Upper lobe of right lung (tissue), 1 donor: ENCODE measurements around the gene CTRB2. TPM values are rescaled to one million over a fixed set of nuclear protein-coding genes. Genes with fewer than 3 reads are reported as not detected.

Source experiments
- ATAC-seq: fragments of 200-7000 bp; cut with Tn5 transposase; one replicate; pipeline ENCODE4 v1.9.1; 2020; ENCODE audit warnings: mild to moderate bottlenecking, moderate library complexity
- DNase-seq: peaks from one replicate; pipeline ENCODE4 v3.0.0-alpha.2; 2020
- H3K27ac ChIP-seq: fragments of 200-600 bp; one replicate; pipeline ENCODE4 v1.8.0; 2022
- H3K27me3 ChIP-seq: fragments of 200-600 bp; one replicate; pipeline ENCODE4 v1.8.0; 2022; ENCODE audit warnings: mild to moderate bottlenecking
- H3K36me3 ChIP-seq: fragments of 200-600 bp; one replicate; pipeline ENCODE4 v1.8.0; 2022
- H3K4me1 ChIP-seq: fragments of 200-600 bp; one replicate; pipeline ENCODE4 v1.8.0; 2022
- H3K4me3 ChIP-seq: fragments of 200-600 bp; one replicate; pipeline ENCODE4 v1.8.0; 2022; ENCODE audit warnings: mild to moderate bottlenecking
- H3K9me3 ChIP-seq: fragments of 200-600 bp; one replicate; pipeline ENCODE4 v1.8.0; 2022
- intact Hi-C: fragments of 100-400 bp; cut with DNase I; formaldehyde crosslinking; loops from one replicate; pipeline ENCODE4 v1.11.0; 2022
- total RNA-seq: library from RNA; stranded (reverse); fragmentation: NEBNext Ultra II Directional; extraction: Animal tissue kit (Norgen Biotek cat#: 25700); gene quantifications from one replicate; pipeline ENCODE4 v1.2.1, GENCODE V29; 2021
- TF ChIP-seq, protein P1 (sequence below): fragments of 200-600 bp; IDR thresholded peaks from one replicate; pipeline ENCODE4 v1.8.0; 2022; ENCODE audit warnings: antibody characterized with exemption
- donor health status: DM: no; HTN: yes; CAD: no; lungs with severe emphysema.

CTRB2 gene
- total RNA-seq, 1 donor from 2014 or later = 0.78 TPM

DNA sequence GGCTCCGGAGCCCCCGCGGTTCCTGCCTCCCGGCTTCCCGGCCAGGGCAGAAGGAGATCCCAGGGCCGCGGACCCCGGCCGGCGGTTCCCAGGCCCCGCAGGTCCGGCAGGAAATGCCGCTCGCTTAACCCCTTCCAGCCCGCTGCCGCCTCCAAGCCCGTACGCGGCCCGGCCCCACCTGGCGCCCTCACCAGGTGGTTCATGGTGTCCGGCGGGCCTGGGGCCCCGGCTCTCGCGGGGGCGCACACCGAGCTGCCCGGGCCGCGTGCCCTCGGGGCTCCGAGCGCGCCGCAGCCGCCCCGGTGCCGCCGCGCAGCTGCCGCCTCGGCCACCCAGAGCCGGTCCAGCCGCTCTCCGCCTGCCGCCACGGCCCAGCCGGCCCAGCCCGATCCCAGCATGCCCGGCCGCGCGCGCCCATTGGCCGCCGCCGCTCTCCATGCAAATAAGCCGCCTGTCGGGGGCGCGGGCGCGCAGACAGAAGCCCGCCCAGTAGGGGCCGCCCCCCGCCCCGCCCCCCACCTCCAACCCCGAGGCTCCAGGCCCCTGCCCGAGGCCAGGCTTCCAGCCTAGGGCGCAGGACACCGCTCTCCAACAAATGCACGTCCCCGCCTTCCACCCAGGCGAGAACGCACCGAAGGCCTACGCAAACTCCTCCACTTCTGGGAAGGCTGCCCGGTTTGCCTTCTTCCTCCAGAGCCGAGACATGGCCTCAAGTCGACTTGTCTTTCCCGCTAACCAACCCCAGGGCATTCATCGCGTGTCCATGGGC, 44.5 kb upstream of the CTRB2 start, which contains the start of gene BCAR1:
BCAR1 (minus strand) TSS at position 345 of the 769 bp plus-strand sequence; CDS start at position 203, 142 bp downstream.
- intact Hi-C loops = loop anchor here (5.0 kb wide), 1 partner anchor 131 kb away; no protein-coding TSS in a partner anchor

DNA sequence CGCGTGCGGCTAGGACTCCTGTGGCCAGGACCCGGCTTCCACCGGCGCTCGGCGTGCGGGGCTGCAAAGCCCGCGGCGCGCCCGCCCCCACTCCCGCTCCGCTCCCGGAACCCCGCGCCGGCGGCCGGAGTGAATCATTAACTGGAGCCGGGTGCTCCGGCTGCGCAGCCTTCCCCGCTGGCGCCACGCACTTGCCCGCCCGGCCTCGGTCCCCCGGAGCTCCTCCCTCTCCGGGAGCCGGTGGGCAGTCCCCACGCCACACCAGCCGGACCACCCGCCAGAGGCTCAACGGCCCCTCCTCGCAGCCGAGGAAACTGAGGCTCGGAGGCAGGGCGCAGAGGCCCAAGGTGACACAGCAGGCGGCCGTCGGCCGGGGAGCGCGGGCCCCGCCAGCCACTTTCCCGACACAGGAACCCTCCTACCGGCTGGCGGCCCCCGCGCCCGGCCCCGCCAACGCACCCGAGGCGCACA, 43.9 kb upstream of the CTRB2 start:
- H3K27me3 ChIP-seq = no peaks in the 10 kb centered on the region
- TF ChIP-seq, protein P1, sequence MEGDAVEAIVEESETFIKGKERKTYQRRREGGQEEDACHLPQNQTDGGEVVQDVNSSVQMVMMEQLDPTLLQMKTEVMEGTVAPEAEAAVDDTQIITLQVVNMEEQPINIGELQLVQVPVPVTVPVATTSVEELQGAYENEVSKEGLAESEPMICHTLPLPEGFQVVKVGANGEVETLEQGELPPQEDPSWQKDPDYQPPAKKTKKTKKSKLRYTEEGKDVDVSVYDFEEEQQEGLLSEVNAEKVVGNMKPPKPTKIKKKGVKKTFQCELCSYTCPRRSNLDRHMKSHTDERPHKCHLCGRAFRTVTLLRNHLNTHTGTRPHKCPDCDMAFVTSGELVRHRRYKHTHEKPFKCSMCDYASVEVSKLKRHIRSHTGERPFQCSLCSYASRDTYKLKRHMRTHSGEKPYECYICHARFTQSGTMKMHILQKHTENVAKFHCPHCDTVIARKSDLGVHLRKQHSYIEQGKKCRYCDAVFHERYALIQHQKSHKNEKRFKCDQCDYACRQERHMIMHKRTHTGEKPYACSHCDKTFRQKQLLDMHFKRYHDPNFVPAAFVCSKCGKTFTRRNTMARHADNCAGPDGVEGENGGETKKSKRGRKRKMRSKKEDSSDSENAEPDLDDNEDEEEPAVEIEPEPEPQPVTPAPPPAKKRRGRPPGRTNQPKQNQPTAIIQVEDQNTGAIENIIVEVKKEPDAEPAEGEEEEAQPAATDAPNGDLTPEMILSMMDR = no peak
- H3K27ac ChIP-seq = peak overlapping the region; percentile 90
- ATAC-seq = peak; percentile 42
- peaks cover 87% of the 10 kb centered on the region for H3K4me1 ChIP-seq
- DNase-seq = peak; percentile 86
- no peaks in the 10 kb centered on the region for H3K9me3 ChIP-seq
- peak overlapping the region; percentile 82 for H3K4me3 ChIP-seq
- no peaks in the 10 kb centered on the region for H3K36me3 ChIP-seq
- intact Hi-C loops = loop anchor here (5.0 kb wide), 1 partner anchor 131 kb away; no protein-coding TSS in a partner anchor

More for the DNA sequence above, 44.5 kb upstream of the CTRB2 start, which contains the start of gene BCAR1:
- peak; percentile 96 for DNase-seq
- peaks cover 87% of the 10 kb centered on the region for H3K4me1 ChIP-seq
- H3K27me3 ChIP-seq = no peaks in the 10 kb centered on the region
- peak within 1 kb of the TSS; percentile 90 for H3K27ac ChIP-seq
- TF ChIP-seq, protein P1 = no peak
- peak within 1 kb of the TSS; percentile 82 for H3K4me3 ChIP-seq
- H3K36me3 ChIP-seq = no peaks in the 10 kb centered on the region
- H3K9me3 ChIP-seq = no peaks in the 10 kb centered on the region
- peak; percentile 86 for ATAC-seq

DNA sequence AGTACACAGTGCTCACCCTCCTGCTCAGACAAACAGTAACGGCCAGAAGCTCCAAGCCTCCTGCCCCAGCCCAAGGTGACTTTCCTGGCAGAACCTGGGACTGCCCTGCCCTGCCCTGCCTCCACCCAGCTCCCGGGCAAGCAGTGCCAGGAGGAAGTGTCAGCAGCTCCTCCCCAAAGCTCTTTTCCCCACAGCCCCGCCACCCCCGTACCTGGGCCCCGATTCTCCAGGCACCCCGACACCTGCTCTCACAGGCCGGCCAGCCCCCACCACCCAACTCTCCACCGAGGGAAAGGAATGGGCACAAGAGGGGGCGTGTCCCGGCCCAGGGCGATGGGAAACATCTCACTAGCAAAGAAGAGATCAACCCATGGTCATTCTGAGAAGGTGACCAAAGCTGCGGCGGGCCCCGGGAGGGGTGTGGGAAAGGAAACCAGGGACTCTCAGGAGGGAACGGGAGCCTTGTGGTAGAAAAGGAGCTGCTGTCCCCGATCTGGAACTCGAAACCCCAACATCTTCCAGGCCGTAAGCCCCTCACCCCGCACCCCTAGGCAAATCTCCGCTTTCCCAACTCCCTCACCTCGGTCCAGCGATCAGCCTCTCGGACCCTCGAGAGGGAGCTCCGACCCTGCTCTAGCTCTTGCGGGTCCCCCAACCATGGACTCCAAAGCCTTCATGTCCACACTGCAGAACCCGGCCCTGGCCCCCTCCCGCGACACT, 43.3 kb upstream of the CTRB2 start:
- intact Hi-C loops = loop anchor here (5.0 kb wide), 1 partner anchor 132 kb away; no protein-coding TSS in a partner anchor
- Histone ChIP-seq H3K4me3 (peak overlapping the region; percentile 82), H3K27me3 (no peaks in the 10 kb centered on the region), H3K9me3 (no peaks in the 10 kb centered on the region), H3K4me1 (peaks cover 87% of the 10 kb centered on the region), H3K36me3 (no peaks in the 10 kb centered on the region), H3K27ac (peak overlapping the region; percentile 90)
- TF ChIP-seq, protein P1 = no peak
- ATAC-seq (peak; percentile 12), DNase-seq (peak; percentile 81)

DNA sequence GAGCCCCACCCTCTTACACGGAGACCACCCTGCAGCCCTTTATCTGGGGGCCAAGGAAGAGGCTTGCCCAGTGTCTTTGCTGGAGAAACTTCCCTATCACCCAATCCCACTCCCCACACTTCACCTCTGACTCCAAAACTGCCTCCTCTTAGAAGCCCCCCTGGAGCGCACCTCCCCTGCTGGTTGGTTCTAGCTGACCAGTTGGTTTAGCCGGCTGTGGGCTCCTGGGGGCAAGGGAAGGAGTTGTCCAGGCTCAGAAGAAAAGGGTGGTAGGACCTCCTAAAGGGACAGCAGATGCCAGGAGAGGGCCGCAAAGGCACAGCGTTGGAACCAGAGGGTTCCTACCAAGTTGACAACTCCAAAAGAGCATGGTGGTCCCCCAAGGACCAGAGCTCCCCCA, 42.5 kb upstream of the CTRB2 start:
- H3K4me3 ChIP-seq = peak overlapping the region; percentile 82
- intact Hi-C loops = no loop called here
- no peak for DNase-seq

More for the DNA sequence above, 42.5 kb upstream of the CTRB2 start:
- H3K36me3 ChIP-seq = no peaks in the 10 kb centered on the region
- ATAC-seq = no peak
- H3K27ac ChIP-seq = peak overlapping the region; percentile 90
- no peaks in the 10 kb centered on the region for H3K27me3 ChIP-seq
- H3K4me1 ChIP-seq = peaks cover 87% of the 10 kb centered on the region
- H3K9me3 ChIP-seq = no peaks in the 10 kb centered on the region
- TF ChIP-seq, protein P1 = no peak
